Activated CD8-positive, alpha-beta memory T cell treated with anti-CD3 and anti-CD28 coated beads for 48 hours (primary cell): ENCODE results near the gene CLDN16.

ENCODE experiments used
- DNase-seq, 3 experiments: peaks; one replicate each; pipeline ENCODE4 v3.0.0-alpha.2; 2020; ENCODE audit warnings: low read depth in 2 of 3, low spot score in 2 of 3

The CLDN16 gene

GRCh38 chr3:190378240-190378891, 9.6 kb upstream of the CLDN16 start:
- no peak for DNase-seq

DNA sequence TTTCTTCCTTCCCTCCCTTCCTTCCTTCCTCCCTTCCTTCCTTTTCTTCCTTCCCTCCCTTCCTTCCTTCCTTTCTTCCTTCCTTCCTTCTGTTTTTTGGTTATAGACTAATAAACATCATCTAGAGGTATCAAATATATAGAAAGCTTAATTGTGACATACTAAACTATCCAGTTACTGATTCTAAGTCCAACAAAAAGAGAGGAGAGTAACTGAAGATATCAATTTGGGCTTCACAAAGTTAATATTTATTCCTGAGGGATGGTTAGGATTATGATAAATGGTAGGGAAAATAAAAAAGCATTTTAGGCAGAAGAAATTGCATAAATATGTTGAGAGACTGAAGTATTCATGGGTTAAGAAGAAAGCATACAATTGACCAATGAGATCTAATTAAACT, 7.8 kb upstream of the CLDN16 start:
- DNase-seq: no peak

DNA sequence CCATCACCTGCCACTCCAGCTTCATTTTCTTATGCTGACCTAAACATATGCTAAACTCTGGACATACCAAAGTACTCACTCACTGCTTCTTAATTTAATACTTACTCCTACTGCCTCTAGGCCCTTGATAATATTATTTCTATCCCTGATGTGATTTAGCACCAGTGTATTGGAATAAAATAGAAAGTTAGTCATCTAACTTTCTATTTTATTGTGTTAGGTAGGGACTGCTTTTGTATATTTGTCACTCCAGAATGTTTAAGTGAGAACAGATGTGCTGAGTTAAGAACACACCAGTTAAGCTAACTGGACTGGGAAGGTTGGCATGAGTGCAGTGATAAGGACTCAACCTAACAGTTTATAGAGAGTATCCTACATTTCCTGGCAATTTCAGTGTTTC, 6.5 kb upstream of the CLDN16 start:
- DNase-seq: no peak

DNA sequence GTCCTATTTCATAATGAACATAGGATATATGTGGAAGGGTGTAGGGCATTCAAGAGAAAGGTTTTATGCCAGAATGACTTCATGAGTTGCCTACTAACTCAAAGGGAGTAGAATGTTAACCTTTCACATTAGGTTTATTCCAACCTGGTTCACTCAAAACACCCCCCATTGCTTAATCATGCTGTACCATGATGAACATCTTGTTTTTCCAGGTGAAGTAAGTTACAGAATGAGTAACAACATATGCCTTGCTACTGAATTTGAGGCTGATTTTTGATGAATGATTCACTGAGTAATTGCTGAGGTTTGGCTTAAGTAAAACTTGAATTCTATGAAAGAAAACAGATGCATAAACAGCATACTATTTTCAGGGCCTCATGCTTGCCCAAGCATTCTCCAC, 5.9 kb upstream of the CLDN16 start:
- no peak for DNase-seq

- DNase-seq: no peak
Measured at GRCh38 chr3:190384309-190384756, 3.6 kb upstream of the CLDN16 start.

- no peak for DNase-seq
Measured at GRCh38 chr3:190385731-190386688, 2.0 kb upstream of the CLDN16 start.

DNA sequence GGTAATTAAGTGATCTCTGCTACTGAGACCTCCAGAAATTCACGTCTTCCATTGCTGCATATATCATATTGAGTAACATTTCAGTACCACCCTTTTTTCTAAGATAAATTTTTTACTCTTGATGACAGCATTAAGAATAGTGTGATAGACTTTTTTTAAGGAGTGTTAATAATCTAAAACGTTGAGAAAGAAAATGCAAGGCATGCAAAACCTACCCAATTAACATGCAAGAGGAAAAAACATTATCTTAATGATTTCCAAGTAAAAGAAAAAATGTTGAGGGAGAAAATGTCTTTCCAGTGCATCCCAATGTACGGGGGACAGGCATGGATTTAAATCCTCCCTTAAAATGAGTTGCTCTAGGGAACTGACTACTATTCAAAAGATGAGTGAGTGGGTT, 740 bp downstream of the CLDN16 start:
- DNase-seq: no peak

- DNase-seq: no peak
Measured at GRCh38 chr3:190396001-190396400, 8.0 kb downstream of the CLDN16 start.

- no peak for DNase-seq
Measured at GRCh38 chr3:190397889-190398288, 9.9 kb downstream of the CLDN16 start.

DNA sequence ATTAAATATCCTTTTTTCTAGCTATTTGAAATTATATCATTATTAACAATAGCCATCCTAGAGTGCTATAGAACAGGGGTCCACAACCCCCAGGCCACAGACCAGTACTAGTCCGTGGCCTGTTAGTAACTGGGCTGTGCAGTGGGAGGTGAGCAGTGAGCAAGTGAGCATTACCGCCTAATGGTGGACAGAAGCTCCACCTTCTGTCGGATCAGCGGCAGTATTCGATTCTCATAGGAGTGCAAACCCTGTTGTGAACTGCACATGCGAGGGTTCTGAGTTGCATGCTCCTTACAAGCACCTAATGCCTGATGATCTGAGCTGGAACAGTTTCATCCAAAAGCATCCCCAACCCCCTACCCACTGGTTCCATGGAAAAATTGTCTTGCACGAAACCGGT, 11.7 kb downstream of the CLDN16 start:
- DNase-seq: no peak

DNA sequence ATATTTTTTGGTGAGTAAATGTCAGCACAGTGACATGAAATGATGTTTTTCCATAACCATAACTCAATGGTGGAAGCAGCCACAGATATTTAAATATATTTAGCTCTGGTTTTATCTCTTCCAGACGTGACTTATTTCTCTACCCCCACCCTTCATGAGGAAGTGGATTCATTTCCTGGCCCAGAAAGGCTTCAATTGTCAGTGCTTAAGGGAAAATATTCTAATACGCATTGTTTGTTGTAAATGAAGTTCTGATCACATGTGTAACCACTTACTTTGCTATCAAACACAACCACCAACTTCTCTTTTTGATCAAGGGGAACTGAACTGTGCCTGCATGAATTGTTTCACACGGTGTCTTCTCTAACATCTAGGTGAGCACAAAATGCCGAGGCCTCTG, 14.0 kb downstream of the CLDN16 start:
- DNase-seq: no peak

- no peak for DNase-seq
Measured at GRCh38 chr3:190404715-190405114, 16.8 kb downstream of the CLDN16 start.

DNA sequence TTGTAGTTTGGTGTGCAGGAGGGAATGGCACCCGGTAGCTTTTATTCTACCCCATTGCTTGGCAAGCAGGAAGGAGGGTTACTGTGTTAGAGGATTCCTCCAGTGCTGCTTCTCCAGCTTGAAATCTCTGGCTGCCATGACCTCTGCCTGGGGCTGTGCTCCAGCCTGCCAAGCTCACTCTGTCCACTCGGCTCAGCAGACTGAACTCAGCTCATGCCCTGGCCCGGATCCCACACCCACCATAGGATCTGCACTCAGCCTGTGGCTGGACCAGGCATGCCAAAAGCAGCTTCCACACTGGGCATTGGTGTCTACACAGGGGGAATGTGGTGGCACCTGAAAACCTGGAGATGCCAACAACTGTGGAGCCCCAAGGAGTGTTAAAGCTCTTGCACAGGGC, 26.3 kb downstream of the CLDN16 start:
- DNase-seq: no peak

GRCh38 chr3:190424108-190424477, 36.1 kb downstream of the CLDN16 start:
- DNase-seq: no peak

- DNase-seq: peak in 2 of 3 experiments; percentile 4 to 17
Measured at GRCh38 chr3:190424478-190425439, 36.8 kb downstream of the CLDN16 start.

GRCh38 chr3:190425833-190426232, 37.9 kb downstream of the CLDN16 start:
- no peak for DNase-seq

DNA sequence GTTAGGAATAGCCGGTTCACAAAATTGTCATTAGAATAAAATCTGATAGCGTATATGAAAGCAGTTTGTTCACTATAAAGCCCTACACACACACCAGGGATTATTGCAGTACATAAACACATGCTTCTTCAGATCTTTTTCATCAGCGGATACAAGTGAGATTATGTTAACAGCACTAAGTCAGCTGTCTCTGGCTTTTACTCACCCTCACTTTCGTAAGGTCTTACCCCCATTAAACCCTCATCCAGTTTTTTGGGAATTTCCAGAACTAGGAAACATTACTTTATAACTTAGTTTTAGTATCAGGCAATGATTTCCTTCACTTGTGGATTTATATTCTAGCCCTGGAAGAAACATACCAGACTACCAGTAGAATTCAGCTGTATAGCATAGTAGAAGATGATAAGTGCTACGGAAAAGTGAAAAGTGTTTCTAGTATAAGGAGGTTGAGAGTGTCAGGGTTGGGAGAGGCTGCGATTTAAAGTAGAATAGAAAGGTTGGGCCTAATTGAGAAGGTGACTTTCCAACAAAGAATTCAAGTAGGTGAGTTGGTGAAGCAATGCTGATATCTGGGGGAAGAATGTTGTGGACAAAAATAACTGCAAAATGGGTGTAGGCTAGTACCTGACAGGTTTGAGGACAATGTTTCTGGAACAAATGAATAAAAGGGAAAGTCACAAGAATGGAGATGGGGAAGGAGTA, 39.0 kb downstream of the CLDN16 start:
- no peak for DNase-seq

GRCh38 chr3:190429681-190430080, 41.7 kb downstream of the CLDN16 start:
- no peak for DNase-seq

- DNase-seq: no peak
Measured at GRCh38 chr3:190430906-190431305, 42.9 kb downstream of the CLDN16 start.

- DNase-seq: no peak
Measured at GRCh38 chr3:190432216-190432615, 44.3 kb downstream of the CLDN16 start.

DNA sequence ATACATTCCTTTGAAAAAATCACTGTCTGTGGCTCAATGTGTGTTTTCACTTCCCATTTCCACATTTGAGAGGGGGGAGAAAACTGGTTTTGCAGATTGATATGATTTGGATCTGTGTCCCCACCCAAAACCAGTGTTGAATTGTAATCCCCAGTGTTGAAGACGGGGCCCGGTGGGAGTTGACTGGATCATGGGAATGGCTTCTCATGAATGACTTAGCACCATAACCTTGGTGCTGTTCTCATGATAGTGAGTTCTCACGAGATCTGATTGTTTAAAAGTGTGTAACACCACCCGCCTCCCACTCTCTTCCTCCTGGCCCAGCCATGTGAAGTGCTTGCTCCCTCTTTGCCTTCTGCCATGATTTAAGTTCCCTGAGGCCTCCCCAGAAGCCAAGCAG, 45.7 kb downstream of the CLDN16 start:
- DNase-seq: no peak
